H9 (cell line): ENCODE results near the gene CMSS1. TPM values are rescaled to one million over a fixed set of nuclear protein-coding genes. Genes with fewer than 3 reads are reported as not detected.

Experiments used
- DNase-seq: peaks from one replicate; pipeline ENCODE4 v3.0.0-alpha.2; 2017
- H2AFZ ChIP-seq: one replicate; pipeline ENCODE4 v1.6.1; 2013; ENCODE audit warnings: mild to moderate bottlenecking, low read length, control low read depth, moderate library complexity
- H2AK5ac ChIP-seq: 2 replicates; pipeline ENCODE4 v1.6.1; 2013; ENCODE audit warnings: low read length, control low read depth, mixed read lengths; ENCODE audit not compliant: insufficient read length
- H2BK120ac ChIP-seq: one replicate; pipeline ENCODE4 v1.6.1; 2013; ENCODE audit warnings: low read depth, mild to moderate bottlenecking, low read length, control low read depth, inconsistent platforms; ENCODE audit not compliant: poor library complexity, severe bottlenecking
- H2BK12ac ChIP-seq: 2 replicates; pipeline ENCODE4 v1.6.1; 2013; ENCODE audit warnings: low read length, control low read depth, mixed read lengths, low read depth; ENCODE audit not compliant: insufficient read length
- H2BK15ac ChIP-seq: 2 replicates; pipeline ENCODE4 v1.6.1; 2013; ENCODE audit warnings: low read depth, low read length, control low read depth
- H2BK20ac ChIP-seq: one replicate; pipeline ENCODE4 v1.6.1; 2013; ENCODE audit warnings: low read depth, mild to moderate bottlenecking, low read length, control low read depth, inconsistent platforms; ENCODE audit not compliant: poor library complexity, severe bottlenecking
- H2BK5ac ChIP-seq: 2 replicates; pipeline ENCODE4 v1.6.1; 2013; ENCODE audit warnings: low read length, control low read depth, mixed read lengths; ENCODE audit not compliant: insufficient read length
- H3K14ac ChIP-seq: 2 replicates; pipeline ENCODE4 v1.6.1; 2013; ENCODE audit warnings: low read length, control low read depth; ENCODE audit not compliant: insufficient read depth
- H3K18ac ChIP-seq: 2 replicates; pipeline ENCODE4 v1.6.1; 2013; ENCODE audit warnings: low read depth, mild to moderate bottlenecking, mixed read lengths, low read length, control low read depth; ENCODE audit not compliant: insufficient read length
- H3K23ac ChIP-seq: 2 replicates; pipeline ENCODE4 v1.6.1; 2013; ENCODE audit warnings: low read length, control low read depth, mixed read lengths, low read depth; ENCODE audit not compliant: insufficient read length
- H3K23me2 ChIP-seq: 2 replicates; pipeline ENCODE4 v1.6.1; 2013; ENCODE audit warnings: low read depth, mild to moderate bottlenecking, mixed read lengths, low read length, control low read depth; ENCODE audit not compliant: insufficient read length, poor library complexity, severe bottlenecking
- H3K27ac ChIP-seq: 2 replicates; pipeline ENCODE4 v1.5.1; 2013; ENCODE audit warnings: low read length, control low read depth, mixed read lengths, low read depth; ENCODE audit not compliant: insufficient read length
- H3K27me3 ChIP-seq: 2 replicates; pipeline ENCODE4 v1.6.1; 2013; ENCODE audit warnings: low read length, control low read depth, inconsistent platforms; ENCODE audit not compliant: insufficient read depth
- H3K4ac ChIP-seq: 2 replicates; pipeline ENCODE4 v1.6.1; 2013; ENCODE audit warnings: low read depth, mild to moderate bottlenecking, control low read depth, inconsistent platforms, low read length, moderate library complexity
- H3K4me1 ChIP-seq: 2 replicates; pipeline ENCODE4 v1.6.1; 2013; ENCODE audit warnings: low read length, control low read depth, inconsistent platforms; ENCODE audit not compliant: insufficient read depth
- H3K4me2 ChIP-seq: 2 replicates; pipeline ENCODE4 v1.6.1; 2013; ENCODE audit warnings: low read length, control low read depth, mixed read lengths; ENCODE audit not compliant: insufficient read length, insufficient read depth
- H3K56ac ChIP-seq: 2 replicates; pipeline ENCODE4 v1.6.1; 2013; ENCODE audit warnings: low read depth, mild to moderate bottlenecking, mixed read lengths, low read length, control low read depth; ENCODE audit not compliant: insufficient read length
- H3K79me1 ChIP-seq: 2 replicates; pipeline ENCODE4 v1.6.1; 2013; ENCODE audit warnings: low read depth, mild to moderate bottlenecking, moderate library complexity, low read length, control low read depth, inconsistent platforms; ENCODE audit not compliant: insufficient read depth, poor library complexity, severe bottlenecking
- H3K79me2 ChIP-seq: 2 replicates; pipeline ENCODE4 v1.6.1; 2013; ENCODE audit warnings: low read length, control low read depth, inconsistent platforms; ENCODE audit not compliant: insufficient read depth
- H3K9ac ChIP-seq: 2 replicates; pipeline ENCODE4 v1.6.1; 2013; ENCODE audit warnings: low read length, control low read depth, mixed read lengths; ENCODE audit not compliant: insufficient read length; ENCODE audit errors: extremely low read depth
- H3K9me3 ChIP-seq: one replicate; pipeline ENCODE4 v1.6.1; 2013; ENCODE audit warnings: low read depth, low read length, inconsistent platforms; ENCODE audit not compliant: control insufficient read depth
- H3T11ph ChIP-seq: one replicate; pipeline ENCODE4 v1.6.1; 2013; ENCODE audit warnings: mild to moderate bottlenecking, low read length, control low read depth, inconsistent platforms
- H4K20me1 ChIP-seq: one replicate; pipeline ENCODE4 v1.6.1; 2013; ENCODE audit not compliant: control insufficient read depth, insufficient read length, insufficient read depth
- H4K5ac ChIP-seq: 2 replicates; pipeline ENCODE4 v1.6.1; 2013; ENCODE audit warnings: low read depth, mild to moderate bottlenecking, mixed read lengths, low read length, control low read depth; ENCODE audit not compliant: insufficient read length
- H4K8ac ChIP-seq: replicated peaks from 2 replicates; pipeline ENCODE4 v1.6.1; 2013; ENCODE audit warnings: low read length, control low read depth, mixed read lengths, low read depth; ENCODE audit not compliant: insufficient read length
- H4K91ac ChIP-seq: 2 replicates; pipeline ENCODE4 v1.6.1; 2013; ENCODE audit warnings: low read depth, mild to moderate bottlenecking, moderate library complexity, mixed read lengths, low read length, control low read depth; ENCODE audit not compliant: insufficient read length
- H3K27ac Mint-ChIP-seq, 3 experiments: 2 replicates in 2 of 3; 3 replicates in 1 of 3; pipeline ENCODE4 v1.8.0; 2020 to 2021; ENCODE audit warnings: mixed read lengths in 3 of 3, mild to moderate bottlenecking in 1 of 3, moderate library complexity in 1 of 3
- H3K27me3 Mint-ChIP-seq: 2 replicates; pipeline ENCODE4 v1.8.0; 2021; ENCODE audit warnings: low read depth, mild to moderate bottlenecking, moderate library complexity, mixed read lengths
- H3K36me3 Mint-ChIP-seq, 3 experiments: 2 replicates in 2 of 3; 3 replicates in 1 of 3; pipeline ENCODE4 v1.8.0; 2020 to 2021; ENCODE audit warnings: low read depth in 3 of 3, mixed read lengths in 3 of 3; ENCODE audit not compliant: insufficient read depth in 1 of 3
- H3K4me1 Mint-ChIP-seq, 2 experiments: 2 replicates each; pipeline ENCODE4 v1.8.0; 2020; ENCODE audit warnings: mixed read lengths in 2 of 2
- H3K4me3 Mint-ChIP-seq, 2 experiments: 2 replicates in 1 of 2; 3 replicates in 1 of 2; pipeline ENCODE4 v1.8.0; 2020 to 2021; ENCODE audit warnings: mild to moderate bottlenecking in 2 of 2, mixed read lengths in 2 of 2, moderate library complexity in 1 of 2
- H3K9me3 Mint-ChIP-seq, 2 experiments: 2 replicates in 1 of 2; 3 replicates in 1 of 2; pipeline ENCODE4 v1.8.0; 2020; ENCODE audit warnings: mild to moderate bottlenecking in 2 of 2, mixed read lengths in 2 of 2, moderate library complexity in 1 of 2
- WGBS: extraction: QIAGEN DNeasy Blood & Tissue Kit; methylation state at CpG from one replicate; pipeline ENCODE4 v1.1.7; 2013; ENCODE audit warnings: missing lambda C conversion rate, low lambda C conversion rate, mixed read lengths; ENCODE audit not compliant: insufficient read length; ENCODE audit errors: extremely low coverage; 5-methylcytosine and 5-hydroxymethylcytosine counted together
- total RNA-seq: library from RNA; stranded (reverse); gene quantifications from 2 replicates; pipeline ENCODE4 v1.2.1, GENCODE V29; 2021
- TF ChIP-seq, protein P1 (sequence below): fragments of 200-600 bp; sonication (generic); conservative IDR thresholded peaks from 3 replicates; pipeline ENCODE4 v1.8.0; 2021; ENCODE audit warnings: antibody characterized with exemption, mild to moderate bottlenecking

The CMSS1 gene
- total RNA-seq, 1 experiment from 2014 or later = 61.8 TPM

DNA sequence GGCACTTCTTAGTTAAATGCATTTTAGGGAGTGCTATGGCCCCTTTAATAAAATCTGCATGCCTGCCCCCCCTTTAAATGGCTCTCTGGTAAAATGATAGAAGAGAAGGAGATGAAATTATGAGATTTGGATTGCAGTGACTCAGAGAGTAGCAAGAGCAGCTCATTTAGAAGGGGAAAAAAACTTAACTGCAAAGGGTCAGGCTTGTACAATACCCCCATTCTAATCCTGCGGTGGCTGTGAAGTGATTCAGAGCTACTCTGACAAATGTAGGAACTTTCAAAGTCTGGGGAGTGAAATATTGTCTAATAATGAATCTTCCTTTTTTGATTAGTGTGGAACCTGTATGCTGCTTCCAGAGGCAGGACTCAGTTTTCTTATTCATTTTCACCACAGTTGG is 399.1 kb downstream of the CMSS1 start:
- Histone ChIP-seq H3K56ac (no peak overlapping the region), H3K4me1 (no peaks in the 10 kb centered on the region; the same call in 1 of the 2 replicates), H4K5ac (no peak overlapping the region), H2BK15ac (no peak overlapping the region), H2AFZ (no peak overlapping the region), H3T11ph (no peak overlapping the region), H3K27ac (no peak overlapping the region), H3K14ac (no peak overlapping the region), H3K27me3 (no peaks in the 10 kb centered on the region), H3K4me2 (no peak overlapping the region), H2BK12ac (no peak overlapping the region), H3K23me2 (no peaks in the 10 kb centered on the region), H4K20me1 (no peaks in the 10 kb centered on the region), H2BK5ac (no peak overlapping the region), H2BK120ac (no peak overlapping the region), H2AK5ac (no peak overlapping the region), H3K18ac (no peak overlapping the region), H3K9ac (no peak overlapping the region), H4K8ac (no peak overlapping the region), H4K91ac (no peak overlapping the region), H2BK20ac (no peak overlapping the region), H3K23ac (no peak overlapping the region), H3K79me1 (no peaks in the 10 kb centered on the region), H3K9me3 (no peaks in the 10 kb centered on the region), H3K79me2 (no peaks in the 10 kb centered on the region), H3K4ac (no peak overlapping the region)
- peaks cover 7 to 13% of the 10 kb centered on the region in 2 experiments for H3K4me1 Mint-ChIP-seq
- no CpG with 5 or more reads among the region's 1 CpG for WGBS
- no peak for DNase-seq
- peaks cover 17 to 21% of the 10 kb centered on the region in 2 experiments for H3K9me3 Mint-ChIP-seq
- peaks cover 6 to 20% (median 10%) of the 10 kb centered on the region in 3 experiments; a peak in 6 of 7 replicates for H3K36me3 Mint-ChIP-seq
- H3K27ac Mint-ChIP-seq = no peak overlapping the region
- TF ChIP-seq, protein P1, sequence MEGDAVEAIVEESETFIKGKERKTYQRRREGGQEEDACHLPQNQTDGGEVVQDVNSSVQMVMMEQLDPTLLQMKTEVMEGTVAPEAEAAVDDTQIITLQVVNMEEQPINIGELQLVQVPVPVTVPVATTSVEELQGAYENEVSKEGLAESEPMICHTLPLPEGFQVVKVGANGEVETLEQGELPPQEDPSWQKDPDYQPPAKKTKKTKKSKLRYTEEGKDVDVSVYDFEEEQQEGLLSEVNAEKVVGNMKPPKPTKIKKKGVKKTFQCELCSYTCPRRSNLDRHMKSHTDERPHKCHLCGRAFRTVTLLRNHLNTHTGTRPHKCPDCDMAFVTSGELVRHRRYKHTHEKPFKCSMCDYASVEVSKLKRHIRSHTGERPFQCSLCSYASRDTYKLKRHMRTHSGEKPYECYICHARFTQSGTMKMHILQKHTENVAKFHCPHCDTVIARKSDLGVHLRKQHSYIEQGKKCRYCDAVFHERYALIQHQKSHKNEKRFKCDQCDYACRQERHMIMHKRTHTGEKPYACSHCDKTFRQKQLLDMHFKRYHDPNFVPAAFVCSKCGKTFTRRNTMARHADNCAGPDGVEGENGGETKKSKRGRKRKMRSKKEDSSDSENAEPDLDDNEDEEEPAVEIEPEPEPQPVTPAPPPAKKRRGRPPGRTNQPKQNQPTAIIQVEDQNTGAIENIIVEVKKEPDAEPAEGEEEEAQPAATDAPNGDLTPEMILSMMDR = no peak
- H3K27me3 Mint-ChIP-seq = peaks cover 5% of the 10 kb centered on the region
- H3K4me3 Mint-ChIP-seq = no peak overlapping the region
